ENCODE data around the gene CYP4F22. TPM values are rescaled to one million over a fixed set of nuclear protein-coding genes. Genes with fewer than 3 reads are reported as not detected.

CYP4F22 gene
- total RNA-seq, 4 donors from 2014 or later = 0.11 TPM; not detected in 3

GRCh38 chr19:15501596-15501995 is 6.7 kb upstream of the CYP4F22 start:
- Histone ChIP-seq H3K4me1 (no peaks in the 10 kb centered on the region), H3K4me3 (replicated peaks in 1 of 3) (no peak overlapping the region), H3K27me3 (no peaks in the 10 kb centered on the region)

DNA sequence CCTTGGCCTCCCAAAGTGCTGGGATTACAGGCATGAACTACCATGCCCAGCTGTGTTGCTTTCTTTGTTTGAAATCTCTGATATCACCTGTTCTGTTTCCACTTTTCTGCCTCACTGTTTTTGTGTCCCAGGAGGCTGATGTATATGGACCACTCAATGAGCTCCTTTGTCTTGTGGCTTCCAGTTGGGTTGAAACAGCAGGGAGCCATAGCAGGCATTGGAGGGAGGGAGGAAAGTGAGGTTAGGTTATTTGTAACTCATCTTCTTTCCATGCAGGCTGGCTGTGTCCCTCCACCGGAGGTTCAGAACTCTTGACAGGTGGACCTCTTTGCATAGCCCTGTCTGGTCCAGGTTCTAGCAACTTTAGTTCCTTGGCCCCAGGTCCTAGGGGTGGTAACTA is 6.1 kb upstream of the CYP4F22 start:
- H3K4me3 ChIP-seq (replicated peaks in 1 of 3) = no peak overlapping the region
- no peaks in the 10 kb centered on the region for H3K27me3 ChIP-seq
- DNase-seq = no peak
- 33 to 39% methylated on average over 1 of the region's 1 CpG for WGBS, 2 donors
- H3K27ac ChIP-seq = no peak overlapping the region
- intact Hi-C loops (cut with DNase I) = no loop called here
- no peaks in the 10 kb centered on the region for H3K4me1 ChIP-seq
- TF ChIP-seq POLR2A (IDR thresholded peaks at IDR 0.05) = no peak
- TF ChIP-seq, protein P1, sequence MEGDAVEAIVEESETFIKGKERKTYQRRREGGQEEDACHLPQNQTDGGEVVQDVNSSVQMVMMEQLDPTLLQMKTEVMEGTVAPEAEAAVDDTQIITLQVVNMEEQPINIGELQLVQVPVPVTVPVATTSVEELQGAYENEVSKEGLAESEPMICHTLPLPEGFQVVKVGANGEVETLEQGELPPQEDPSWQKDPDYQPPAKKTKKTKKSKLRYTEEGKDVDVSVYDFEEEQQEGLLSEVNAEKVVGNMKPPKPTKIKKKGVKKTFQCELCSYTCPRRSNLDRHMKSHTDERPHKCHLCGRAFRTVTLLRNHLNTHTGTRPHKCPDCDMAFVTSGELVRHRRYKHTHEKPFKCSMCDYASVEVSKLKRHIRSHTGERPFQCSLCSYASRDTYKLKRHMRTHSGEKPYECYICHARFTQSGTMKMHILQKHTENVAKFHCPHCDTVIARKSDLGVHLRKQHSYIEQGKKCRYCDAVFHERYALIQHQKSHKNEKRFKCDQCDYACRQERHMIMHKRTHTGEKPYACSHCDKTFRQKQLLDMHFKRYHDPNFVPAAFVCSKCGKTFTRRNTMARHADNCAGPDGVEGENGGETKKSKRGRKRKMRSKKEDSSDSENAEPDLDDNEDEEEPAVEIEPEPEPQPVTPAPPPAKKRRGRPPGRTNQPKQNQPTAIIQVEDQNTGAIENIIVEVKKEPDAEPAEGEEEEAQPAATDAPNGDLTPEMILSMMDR (IDR thresholded peaks at IDR 0.05) = no peak
- H3K9me3 ChIP-seq = no peaks in the 10 kb centered on the region
- H3K36me3 ChIP-seq = no peaks in the 10 kb centered on the region

More at GRCh38 chr19:15501596-15501995, 6.7 kb upstream of the CYP4F22 start:
- intact Hi-C loops (cut with DNase I) = no loop called here
- no peak for DNase-seq
- H3K36me3 ChIP-seq = no peaks in the 10 kb centered on the region
- WGBS, 2 donors = 30 to 32% methylated on average over 1 of the region's 1 CpG
- no peaks in the 10 kb centered on the region for H3K9me3 ChIP-seq
- no peak overlapping the region for H3K27ac ChIP-seq
- TF ChIP-seq POLR2A (IDR thresholded peaks at IDR 0.05) = no peak
- TF ChIP-seq, protein P1 (IDR thresholded peaks at IDR 0.05) = no peak

DNA sequence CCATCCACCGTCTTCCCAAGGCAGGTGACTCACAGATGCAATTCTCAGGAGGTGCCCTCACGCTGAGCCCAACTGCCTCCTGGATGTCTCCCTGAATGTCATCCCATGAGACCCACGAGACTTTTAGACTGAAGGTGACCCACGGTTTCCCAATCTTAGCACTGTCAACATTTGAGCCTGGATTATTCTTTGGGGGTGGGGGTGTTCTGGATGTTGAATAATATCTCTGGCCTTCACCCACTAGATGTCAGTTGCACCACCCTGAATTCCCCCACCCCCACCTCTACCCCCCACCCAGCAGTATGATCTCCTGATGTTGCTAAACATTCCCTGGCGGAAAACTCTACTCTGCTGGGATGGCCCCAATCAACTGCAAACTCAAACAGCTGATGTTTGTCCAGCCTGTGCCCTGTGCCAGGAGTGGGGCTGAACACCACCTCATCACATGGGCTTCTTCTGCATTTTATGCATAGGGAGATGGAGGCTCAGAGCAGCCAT is 2.2 kb upstream of the CYP4F22 start:
- Histone ChIP-seq H3K4me3 (replicated peaks in 1 of 3) (no peak overlapping the region), H3K27ac (no peak overlapping the region), H3K36me3 (no peaks in the 10 kb centered on the region), H3K4me1 (peaks cover 0 to 6% of the 10 kb centered on the region in 2 donors), H3K9me3 (no peaks in the 10 kb centered on the region), H3K27me3 (no peaks in the 10 kb centered on the region)
- no peak for TF ChIP-seq POLR2A (IDR thresholded peaks at IDR 0.05)
- TF ChIP-seq, protein P1 (IDR thresholded peaks at IDR 0.05) = no peak
- WGBS, 2 donors = 64 to 65% methylated on average over 3 to 5 of the region's 5 CpGs
- DNase-seq = no peak
- intact Hi-C loops (cut with DNase I) = no loop called here

DNA sequence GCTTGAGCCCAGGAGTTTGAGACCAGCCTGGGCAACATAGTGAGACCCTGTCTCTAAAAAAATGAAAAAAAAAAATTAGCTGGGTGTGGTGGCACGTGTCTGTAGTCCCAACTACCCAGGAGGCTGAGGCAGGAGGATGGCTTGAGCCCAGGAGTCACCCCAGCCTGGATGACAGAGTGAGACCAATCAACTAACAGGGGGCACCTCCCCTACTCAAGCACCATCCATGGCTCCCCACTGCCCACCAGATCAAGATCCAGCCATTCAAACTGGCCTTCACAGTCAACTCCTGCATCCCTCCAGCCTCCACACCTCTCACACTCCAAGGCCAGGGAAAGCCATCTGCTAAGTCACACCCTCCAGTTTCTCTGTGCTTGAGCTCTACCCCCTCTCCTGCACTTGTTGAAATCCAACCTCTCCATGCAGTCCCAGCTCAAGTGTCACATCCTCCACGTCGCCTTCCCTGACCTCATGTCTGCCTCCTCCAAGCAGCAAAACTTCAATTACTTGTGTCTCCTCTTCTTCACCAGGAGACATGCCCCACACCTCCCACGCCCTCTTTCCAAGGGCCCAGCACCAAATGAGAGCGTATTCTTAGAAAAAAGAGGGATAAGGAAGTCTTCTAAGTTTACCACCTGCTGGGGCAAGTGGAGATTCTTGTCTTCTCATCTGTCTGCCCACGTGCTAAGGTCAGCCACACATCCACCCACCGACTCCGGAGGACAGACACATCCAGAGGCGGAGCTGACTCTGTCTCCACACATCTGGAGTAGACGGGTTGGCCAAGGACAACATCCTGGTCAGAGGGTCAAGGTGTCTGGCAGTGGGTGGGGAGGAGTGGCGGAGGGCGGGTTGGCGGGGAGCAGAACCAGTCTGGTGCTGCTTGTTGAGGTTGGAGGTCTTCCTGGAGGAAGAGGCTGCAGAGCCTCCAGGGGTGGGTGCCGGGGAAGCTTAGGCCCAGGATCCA is 974 bp upstream of the CYP4F22 start:
- H3K27me3 ChIP-seq = no peaks in the 10 kb centered on the region
- no peak overlapping the region for H3K27ac ChIP-seq
- TF ChIP-seq, protein P1 (IDR thresholded peaks at IDR 0.05) = no peak
- no peak for TF ChIP-seq POLR2A (IDR thresholded peaks at IDR 0.05)
- H3K9me3 ChIP-seq = no peaks in the 10 kb centered on the region
- no peaks in the 10 kb centered on the region for H3K36me3 ChIP-seq
- DNase-seq = no peak
- intact Hi-C loops (cut with DNase I) = no loop called here
- 64% methylated on average over 14 of the region's 14 CpGs for WGBS, 2 donors
- H3K4me3 ChIP-seq (replicated peaks in 1 of 3) = no peak overlapping the region
- peaks cover 0 to 6% of the 10 kb centered on the region in 2 donors for H3K4me1 ChIP-seq

All from thyroid gland (tissue), 4 donors.